Measurements from ENCODE around the gene MAPK10. TPM values are rescaled to one million over a fixed set of nuclear protein-coding genes. Genes with fewer than 3 reads are reported as not detected.

MAPK10 gene
- total RNA-seq, 1 donor from 2014 or later, result 177 TPM

- DNase-seq (ENCODE audit: low spot score in 2 of 2) (no peak), FAIRE-seq (no peak)
Measured at GRCh38 chr4:85952972-85953650, 406.7 kb downstream of the MAPK10 start.

GRCh38 chr4:85952528-85952927, 407.3 kb downstream of the MAPK10 start:
- DNase-seq (ENCODE audit: low spot score in 2 of 2) (no peak), FAIRE-seq (peak; percentile 23)

DNA sequence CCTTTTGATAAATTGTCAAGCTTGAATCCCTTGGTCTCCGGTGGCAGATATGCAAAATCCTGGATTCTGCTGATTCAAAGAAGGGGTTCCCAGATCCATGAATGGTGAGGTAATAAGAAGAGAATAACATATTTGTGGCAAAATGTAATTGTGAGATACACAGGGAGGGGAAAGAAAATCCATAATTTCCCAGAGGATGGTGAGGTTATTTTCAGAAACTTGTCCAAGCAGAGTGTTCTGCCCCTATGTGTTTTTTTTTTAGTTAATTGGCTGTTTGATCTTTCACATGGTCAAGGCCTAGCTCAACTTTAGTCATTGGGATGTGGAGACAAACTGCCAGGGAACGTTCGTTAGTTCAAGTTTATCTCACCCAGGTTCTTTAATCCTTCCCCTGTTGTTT, 408.8 kb downstream of the MAPK10 start:
- DNase-seq (ENCODE audit: low spot score in 2 of 2), result no peak
- no peak for FAIRE-seq

- FAIRE-seq (no peak), DNase-seq (ENCODE audit: low spot score in 2 of 2) (no peak)
Measured at GRCh38 chr4:85946821-85947220, 413.0 kb downstream of the MAPK10 start.

- FAIRE-seq, result no peak
Measured at GRCh38 chr4:85942107-85942506, 417.7 kb downstream of the MAPK10 start.

GRCh38 chr4:85940151-85940550, 419.7 kb downstream of the MAPK10 start:
- FAIRE-seq (no peak), DNase-seq (ENCODE audit: low spot score in 2 of 2) (no peak)

More at GRCh38 chr4:85942107-85942506, 417.7 kb downstream of the MAPK10 start:
- no peak for DNase-seq (ENCODE audit: low spot score in 2 of 2)

Small RNAs within 50 kb of the gene (small RNA-seq; reads per million reads assigned to genes)
- not detected for gene RN7SKP96

Other genes with a start within 250 kb of the MAPK10 start
- gene PTPN13, start 234.3 kb upstream of the MAPK10 start, total RNA-seq, result 55.8 TPM

Data from frontal cortex (tissue), 4 donors.